ENCODE results near the gene RNU2-1. TPM values are rescaled to one million over a fixed set of nuclear protein-coding genes. Genes with fewer than 3 reads are reported as not detected.

RNU2-1 gene
- total and polyA plus RNA-seq, 2 experiments from 2014 or later = 11.2 TPM; not detected in 1

DNA sequence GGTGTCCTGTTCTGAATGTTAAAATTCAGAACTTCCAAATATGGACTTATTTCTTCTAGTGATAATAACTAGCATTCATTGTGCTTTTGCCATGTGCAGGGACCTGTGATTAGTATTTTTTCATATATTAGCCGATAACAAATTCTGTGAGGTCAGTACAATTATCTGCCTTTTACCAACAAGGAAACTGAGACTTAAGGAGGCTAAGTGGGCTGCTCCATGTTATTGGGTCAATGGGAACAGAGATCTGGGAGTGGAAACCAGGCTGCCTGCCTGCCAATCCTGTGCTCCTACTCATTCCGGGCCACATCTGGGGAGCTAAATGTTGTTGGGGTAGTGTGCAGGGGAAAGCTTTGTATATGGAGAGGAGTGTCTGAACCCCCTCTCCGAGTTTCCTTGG lies 18.4 kb downstream of the RNU2-1 start:
- H3K79me2 ChIP-seq (replicated peaks; ENCODE audit: insufficient read depth) = no peaks in the 10 kb centered on the region
- H3K4me1 ChIP-seq (ENCODE audit: insufficient read depth) = peaks cover 16% of the 10 kb centered on the region
- H3K27ac Mint-ChIP-seq = no peak overlapping the region; the same call in 1 of the 2 replicates
- no peak overlapping the region for H3K4me2 ChIP-seq
- no peaks in the 10 kb centered on the region for H3K36me3 ChIP-seq (ENCODE audit: insufficient read depth)
- TF ChIP-seq ZNF462 (CRISPR knock-in tag; IDR thresholded peaks at IDR 0.05) = no peak
- TF ChIP-seq EZH2 (IDR thresholded peaks at IDR 0.05; ENCODE audit: low read depth, unreplicated experiment) = no peak
- TF ChIP-seq, protein P1, sequence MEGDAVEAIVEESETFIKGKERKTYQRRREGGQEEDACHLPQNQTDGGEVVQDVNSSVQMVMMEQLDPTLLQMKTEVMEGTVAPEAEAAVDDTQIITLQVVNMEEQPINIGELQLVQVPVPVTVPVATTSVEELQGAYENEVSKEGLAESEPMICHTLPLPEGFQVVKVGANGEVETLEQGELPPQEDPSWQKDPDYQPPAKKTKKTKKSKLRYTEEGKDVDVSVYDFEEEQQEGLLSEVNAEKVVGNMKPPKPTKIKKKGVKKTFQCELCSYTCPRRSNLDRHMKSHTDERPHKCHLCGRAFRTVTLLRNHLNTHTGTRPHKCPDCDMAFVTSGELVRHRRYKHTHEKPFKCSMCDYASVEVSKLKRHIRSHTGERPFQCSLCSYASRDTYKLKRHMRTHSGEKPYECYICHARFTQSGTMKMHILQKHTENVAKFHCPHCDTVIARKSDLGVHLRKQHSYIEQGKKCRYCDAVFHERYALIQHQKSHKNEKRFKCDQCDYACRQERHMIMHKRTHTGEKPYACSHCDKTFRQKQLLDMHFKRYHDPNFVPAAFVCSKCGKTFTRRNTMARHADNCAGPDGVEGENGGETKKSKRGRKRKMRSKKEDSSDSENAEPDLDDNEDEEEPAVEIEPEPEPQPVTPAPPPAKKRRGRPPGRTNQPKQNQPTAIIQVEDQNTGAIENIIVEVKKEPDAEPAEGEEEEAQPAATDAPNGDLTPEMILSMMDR (conservative IDR thresholded peaks at IDR 0.05; ENCODE audit: low read depth in 2 of 2) = no peak
- H3K27me3 ChIP-seq (ENCODE audit: insufficient read depth) = no peaks in the 10 kb centered on the region
- H3K27ac ChIP-seq (ENCODE audit: low read depth) = no peak overlapping the region
- DNase-seq (ENCODE audit: low spot score) = no peak
- ATAC-seq = no peak
- no peak overlapping the region for H2AFZ ChIP-seq
- no peaks in the 10 kb centered on the region; the same call in 2 of the 3 replicates for H3K9me3 Mint-ChIP-seq
- H3K4me3 ChIP-seq = no peak overlapping the region
- H3F3A ChIP-seq (replicated peaks; ENCODE audit: low read depth) = 0 out of 2 replicates have a peak, but pooled peaks cover 4% of the 10 kb centered on the region
- peaks cover 14% of the 10 kb centered on the region for H3K4me1 Mint-ChIP-seq
- no peak overlapping the region for H3K4me3 Mint-ChIP-seq
- peaks cover 3% of the 10 kb centered on the region; the same call in 1 of the 3 replicates for H3K36me3 Mint-ChIP-seq (ENCODE audit: low read depth)
- H4K20me1 ChIP-seq (replicated peaks; ENCODE audit: insufficient read depth) = no peaks in the 10 kb centered on the region
- no peaks in the 10 kb centered on the region for H3K9me2 ChIP-seq (ENCODE audit: insufficient read depth)
- H3K27me3 Mint-ChIP-seq (ENCODE audit: insufficient read depth, low read depth, poor library complexity) = peaks cover 8% of the 10 kb centered on the region

DNA sequence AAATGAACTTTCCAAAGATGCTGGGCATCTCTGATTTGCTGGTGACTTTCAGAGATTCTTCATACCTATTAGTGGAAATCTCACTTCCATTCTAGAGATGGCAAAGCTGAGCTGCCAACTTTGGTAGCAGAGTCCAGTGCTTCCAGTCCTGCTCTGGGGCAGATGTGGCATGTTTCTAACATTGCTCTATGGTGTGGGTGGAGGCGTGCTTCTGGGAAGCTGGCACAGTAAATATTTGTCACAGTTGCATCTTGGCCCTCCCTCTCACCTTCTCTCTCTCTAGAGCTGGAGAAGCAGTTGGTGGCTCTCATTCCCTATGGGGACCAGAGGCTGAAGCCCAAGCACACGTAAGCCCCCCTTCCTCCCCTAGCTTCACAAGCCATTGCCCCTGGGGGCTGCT lies 20.2 kb downstream of the RNU2-1 start:
- Histone ChIP-seq H2AFZ (no peak overlapping the region), H3K79me2 (replicated peaks; ENCODE audit: insufficient read depth) (no peaks in the 10 kb centered on the region), H4K20me1 (replicated peaks; ENCODE audit: insufficient read depth) (no peaks in the 10 kb centered on the region), H3K36me3 (ENCODE audit: insufficient read depth) (0 out of 2 replicates have a peak, but pooled peaks cover under 1% of the 10 kb centered on the region), H3K4me2 (no peak overlapping the region), H3K4me1 (ENCODE audit: insufficient read depth) (peaks cover 16% of the 10 kb centered on the region), H3F3A (replicated peaks; ENCODE audit: low read depth) (0 out of 2 replicates have a peak, but pooled peaks cover 4% of the 10 kb centered on the region), H3K4me3 (no peak overlapping the region), H3K27ac (ENCODE audit: low read depth) (no peak overlapping the region), H3K9me2 (ENCODE audit: insufficient read depth) (no peaks in the 10 kb centered on the region), H3K27me3 (ENCODE audit: insufficient read depth) (no peaks in the 10 kb centered on the region)
- Mint-ChIP-seq H3K9me3 (no peaks in the 10 kb centered on the region; the same call in 2 of the 3 replicates), H3K27ac (no peak overlapping the region), H3K4me1 (peaks cover 14% of the 10 kb centered on the region), H3K36me3 (ENCODE audit: low read depth) (peaks cover 7% of the 10 kb centered on the region), H3K4me3 (no peak overlapping the region), H3K27me3 (ENCODE audit: insufficient read depth, low read depth, poor library complexity) (peaks cover 10% of the 10 kb centered on the region)
- DNase-seq (ENCODE audit: low spot score) (no peak), ATAC-seq (no peak)
- TF ChIP-seq, protein P2, sequence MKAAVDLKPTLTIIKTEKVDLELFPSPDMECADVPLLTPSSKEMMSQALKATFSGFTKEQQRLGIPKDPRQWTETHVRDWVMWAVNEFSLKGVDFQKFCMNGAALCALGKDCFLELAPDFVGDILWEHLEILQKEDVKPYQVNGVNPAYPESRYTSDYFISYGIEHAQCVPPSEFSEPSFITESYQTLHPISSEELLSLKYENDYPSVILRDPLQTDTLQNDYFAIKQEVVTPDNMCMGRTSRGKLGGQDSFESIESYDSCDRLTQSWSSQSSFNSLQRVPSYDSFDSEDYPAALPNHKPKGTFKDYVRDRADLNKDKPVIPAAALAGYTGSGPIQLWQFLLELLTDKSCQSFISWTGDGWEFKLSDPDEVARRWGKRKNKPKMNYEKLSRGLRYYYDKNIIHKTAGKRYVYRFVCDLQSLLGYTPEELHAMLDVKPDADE (IDR thresholded peaks at IDR 0.05) = no peak
- no peak for TF ChIP-seq NANOG (IDR thresholded peaks at IDR 0.05; ENCODE audit: borderline replicate concordance)
- TF ChIP-seq EZH2phosphoT487 (IDR thresholded peaks at IDR 0.05; ENCODE audit: unreplicated experiment) = no peak
- no peak for TF ChIP-seq JUNB (IDR thresholded peaks at IDR 0.05; ENCODE audit: unreplicated experiment)

Data from GM23338 (cell line).